HepG2 (cell line): ENCODE results near the gene L3MBTL3.

Experiments used
- E2F1 ChIP-seq: sonication (generic); formaldehyde crosslinking; IDR thresholded peaks from 2 replicates; pipeline ENCODE4 v1.5.0; 2020; ENCODE audit warnings: missing genetic modification reagents
- GTF2F1 ChIP-seq: fragments of 150-350 bp; IDR thresholded peaks from 2 replicates; pipeline ENCODE4 v1.6.1; 2014; ENCODE audit warnings: low read length
- HDAC2 ChIP-seq: sonication (generic); formaldehyde crosslinking; IDR thresholded peaks from 2 replicates; pipeline ENCODE4 v1.4.0; 2020; ENCODE audit warnings: missing genetic modification reagents
- PRDM10 ChIP-seq: sonication (generic); formaldehyde crosslinking; IDR thresholded peaks from 2 replicates; pipeline ENCODE4 v1.4.0; 2020; ENCODE audit warnings: low read depth, missing genetic modification reagents
- RFX5 ChIP-seq: IDR thresholded peaks from 2 replicates; pipeline ENCODE4 v1.6.1; 2011; ENCODE audit warnings: low read depth, low read length, improper control_type of control experiment
- ZMYM3 ChIP-seq: sonication (generic); formaldehyde crosslinking; IDR thresholded peaks from 2 replicates; pipeline ENCODE4 v1.5.1; 2020; ENCODE audit warnings: mild to moderate bottlenecking, missing genetic modification reagents
- ZNF407 ChIP-seq: sonication (generic); formaldehyde crosslinking; IDR thresholded peaks from one replicate; pipeline ENCODE4 v1.5.1; 2020; ENCODE audit warnings: mild to moderate bottlenecking, missing genetic modification reagents; ENCODE audit errors: not compliant biosample characterization
- ZSCAN5A ChIP-seq: sonication (generic); formaldehyde crosslinking; IDR thresholded peaks from 2 replicates; pipeline ENCODE4 v1.8.0; 2022; ENCODE audit warnings: mild to moderate bottlenecking, missing genetic modification reagents, borderline replicate concordance
- TF ChIP-seq, protein P1 (sequence below): sonication (generic); formaldehyde crosslinking; IDR thresholded peaks from 2 replicates; pipeline ENCODE4 v1.5.0; 2020; ENCODE audit warnings: mild to moderate bottlenecking, missing genetic modification reagents, moderate library complexity
- TF ChIP-seq, protein P2 (sequence below): sonication (generic); formaldehyde crosslinking; IDR thresholded peaks from 2 replicates; pipeline ENCODE4 v1.4.0; 2020; ENCODE audit warnings: missing genetic modification reagents

DNA sequence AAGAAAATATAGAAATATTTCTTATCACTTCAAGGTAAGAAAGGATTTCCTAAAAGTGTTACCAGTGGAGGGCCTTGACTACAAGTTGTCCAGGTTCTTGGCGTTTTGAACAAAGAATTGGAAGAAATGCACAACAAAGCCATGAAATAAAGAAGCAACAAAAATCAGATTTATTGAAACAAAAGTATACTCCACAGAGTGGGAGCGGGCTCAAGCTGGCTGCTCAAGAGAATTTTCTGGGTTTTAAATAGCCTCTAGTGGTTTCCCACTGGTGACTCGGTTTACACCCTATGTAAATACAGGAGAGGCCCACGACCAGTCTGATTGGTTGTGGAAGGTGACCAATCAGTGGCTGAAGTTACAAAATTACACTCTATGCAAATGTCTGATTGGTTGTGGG lies 140.2 kb downstream of the L3MBTL3 start:
- no peak for TF ChIP-seq RFX5
- no peak for TF ChIP-seq HDAC2 (CRISPR knock-in tag)
- no peak for TF ChIP-seq PRDM10 (CRISPR knock-in tag)
- no peak for TF ChIP-seq ZNF407 (CRISPR knock-in tag)
- no peak for TF ChIP-seq E2F1 (CRISPR knock-in tag)
- TF ChIP-seq ZMYM3 (CRISPR knock-in tag), result no peak
- TF ChIP-seq GTF2F1, result no peak
- TF ChIP-seq, protein P1, sequence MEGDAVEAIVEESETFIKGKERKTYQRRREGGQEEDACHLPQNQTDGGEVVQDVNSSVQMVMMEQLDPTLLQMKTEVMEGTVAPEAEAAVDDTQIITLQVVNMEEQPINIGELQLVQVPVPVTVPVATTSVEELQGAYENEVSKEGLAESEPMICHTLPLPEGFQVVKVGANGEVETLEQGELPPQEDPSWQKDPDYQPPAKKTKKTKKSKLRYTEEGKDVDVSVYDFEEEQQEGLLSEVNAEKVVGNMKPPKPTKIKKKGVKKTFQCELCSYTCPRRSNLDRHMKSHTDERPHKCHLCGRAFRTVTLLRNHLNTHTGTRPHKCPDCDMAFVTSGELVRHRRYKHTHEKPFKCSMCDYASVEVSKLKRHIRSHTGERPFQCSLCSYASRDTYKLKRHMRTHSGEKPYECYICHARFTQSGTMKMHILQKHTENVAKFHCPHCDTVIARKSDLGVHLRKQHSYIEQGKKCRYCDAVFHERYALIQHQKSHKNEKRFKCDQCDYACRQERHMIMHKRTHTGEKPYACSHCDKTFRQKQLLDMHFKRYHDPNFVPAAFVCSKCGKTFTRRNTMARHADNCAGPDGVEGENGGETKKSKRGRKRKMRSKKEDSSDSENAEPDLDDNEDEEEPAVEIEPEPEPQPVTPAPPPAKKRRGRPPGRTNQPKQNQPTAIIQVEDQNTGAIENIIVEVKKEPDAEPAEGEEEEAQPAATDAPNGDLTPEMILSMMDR, result no peak
- TF ChIP-seq, protein P2, sequence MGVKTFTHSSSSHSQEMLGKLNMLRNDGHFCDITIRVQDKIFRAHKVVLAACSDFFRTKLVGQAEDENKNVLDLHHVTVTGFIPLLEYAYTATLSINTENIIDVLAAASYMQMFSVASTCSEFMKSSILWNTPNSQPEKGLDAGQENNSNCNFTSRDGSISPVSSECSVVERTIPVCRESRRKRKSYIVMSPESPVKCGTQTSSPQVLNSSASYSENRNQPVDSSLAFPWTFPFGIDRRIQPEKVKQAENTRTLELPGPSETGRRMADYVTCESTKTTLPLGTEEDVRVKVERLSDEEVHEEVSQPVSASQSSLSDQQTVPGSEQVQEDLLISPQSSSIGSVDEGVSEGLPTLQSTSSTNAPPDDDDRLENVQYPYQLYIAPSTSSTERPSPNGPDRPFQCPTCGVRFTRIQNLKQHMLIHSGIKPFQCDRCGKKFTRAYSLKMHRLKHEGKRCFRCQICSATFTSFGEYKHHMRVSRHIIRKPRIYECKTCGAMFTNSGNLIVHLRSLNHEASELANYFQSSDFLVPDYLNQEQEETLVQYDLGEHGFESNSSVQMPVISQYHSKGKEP, result no peak
- TF ChIP-seq ZSCAN5A, result no peak
